Esophagus mucosa (tissue), 1 donor: Measurements from ENCODE around the gene PRM2. TPM values are rescaled to one million over a fixed set of nuclear protein-coding genes. Genes with fewer than 3 reads are reported as not detected.
A peak's percentile ranks its signal among the peaks of the same experiment; 100 is the strongest.

Experiments used
- ATAC-seq: fragments of 200-7000 bp; cut with Tn5 transposase; one replicate; pipeline ENCODE4 v1.9.1; 2020
- total RNA-seq: library from RNA; stranded (reverse); gene quantifications from one replicate; pipeline ENCODE4 v1.2.4, GENCODE V29; 2023
- donor health status: DM: yes; HTN: yes; CAD: no.

PRM2 gene
- total RNA-seq, 1 donor from 2014 or later: not detected

GRCh38 chr16:11259655-11260595, 16.4 kb downstream of the PRM2 start:
- ATAC-seq: no peak

GRCh38 chr16:11258553-11259492, 17.5 kb downstream of the PRM2 start:
- no peak for ATAC-seq

- ATAC-seq: peak; percentile 58
These were observed 18.9 kb downstream of the PRM2 start for GRCh38 chr16:11257131-11257938.

GRCh38 chr16:11256661-11257130, 19.6 kb downstream of the PRM2 start:
- ATAC-seq: peak; percentile 2

- ATAC-seq: peak; percentile 81
These were observed 20.3 kb downstream of the PRM2 start, which contains the start of gene SOCS1 for GRCh38 chr16:11255737-11256660. Gene SOCS1 (minus strand): TSS chr16:11256204. CDS start chr16:11255478, 726 bp downstream.

- ATAC-seq: peak; percentile 32
These were observed 21.2 kb downstream of the PRM2 start for GRCh38 chr16:11254913-11255736.

- no peak for ATAC-seq
These were observed 22.0 kb downstream of the PRM2 start for GRCh38 chr16:11253995-11254912.

GRCh38 chr16:11253009-11253994, 23.0 kb downstream of the PRM2 start:
- no peak for ATAC-seq

GRCh38 chr16:11252482-11252931, 23.8 kb downstream of the PRM2 start:
- no peak for ATAC-seq

GRCh38 chr16:11251525-11252481, 24.5 kb downstream of the PRM2 start:
- no peak for ATAC-seq

GRCh38 chr16:11250786-11251524, 25.3 kb downstream of the PRM2 start:
- ATAC-seq: no peak

- ATAC-seq: no peak
These were observed 26.0 kb downstream of the PRM2 start for GRCh38 chr16:11250091-11250785.

- ATAC-seq: no peak
These were observed 26.8 kb downstream of the PRM2 start for GRCh38 chr16:11249233-11250061.

- peak; percentile 91 for ATAC-seq
These were observed 28.1 kb downstream of the PRM2 start for GRCh38 chr16:11248133-11248532.
